Raji (cell line): ENCODE measurements around the gene FBXO24.
A peak's percentile ranks its signal among the peaks of the same experiment; 100 is the strongest.

ENCODE experiments used
- POLR2A ChIP-seq: IDR thresholded peaks from 2 replicates; pipeline ENCODE4 v1.6.1; 2011; ENCODE audit warnings: low read depth, low read length, control low read depth; ENCODE audit not compliant: insufficient read depth

FBXO24 gene

DNA sequence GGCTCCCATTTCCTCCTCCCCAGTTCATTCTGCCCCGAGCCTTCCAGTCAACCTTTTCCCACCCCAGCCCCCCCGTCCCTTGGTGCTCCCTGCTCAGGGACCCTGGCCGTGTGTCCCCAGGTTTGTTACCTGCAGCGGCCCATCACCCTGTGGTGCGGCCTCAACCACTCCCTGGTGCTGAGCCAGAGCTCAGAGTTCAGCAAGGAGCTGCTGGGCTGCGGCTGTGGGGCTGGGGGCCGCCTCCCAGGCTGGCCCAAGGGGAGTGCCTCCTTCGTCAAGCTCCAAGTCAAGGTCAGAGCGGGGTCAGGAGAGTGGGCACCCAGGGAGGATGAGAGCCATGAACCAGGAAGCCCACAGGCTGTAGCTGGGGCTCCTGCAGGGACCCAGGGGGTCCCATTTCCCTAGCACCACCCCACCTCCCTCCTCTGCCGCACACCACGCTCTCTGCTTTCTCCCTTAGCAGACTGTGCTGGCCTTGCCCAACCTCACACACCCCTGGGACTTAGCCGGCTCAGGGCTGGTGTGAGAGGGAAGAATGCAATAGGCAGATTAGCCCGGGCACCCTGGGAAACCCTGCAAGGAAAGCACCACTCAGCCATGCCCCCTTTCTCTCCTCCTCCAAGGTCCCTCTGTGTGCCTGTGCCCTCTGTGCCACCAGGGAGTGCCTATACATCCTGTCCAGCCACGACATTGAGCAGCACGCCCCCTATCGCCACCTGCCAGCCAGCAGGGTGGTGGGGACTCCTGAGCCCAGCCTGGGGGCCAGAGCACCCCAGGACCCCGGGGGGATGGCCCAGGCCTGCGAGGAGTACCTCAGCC lies 14.0 kb downstream of the FBXO24 start:
- TF ChIP-seq POLR2A, result no peak

DNA sequence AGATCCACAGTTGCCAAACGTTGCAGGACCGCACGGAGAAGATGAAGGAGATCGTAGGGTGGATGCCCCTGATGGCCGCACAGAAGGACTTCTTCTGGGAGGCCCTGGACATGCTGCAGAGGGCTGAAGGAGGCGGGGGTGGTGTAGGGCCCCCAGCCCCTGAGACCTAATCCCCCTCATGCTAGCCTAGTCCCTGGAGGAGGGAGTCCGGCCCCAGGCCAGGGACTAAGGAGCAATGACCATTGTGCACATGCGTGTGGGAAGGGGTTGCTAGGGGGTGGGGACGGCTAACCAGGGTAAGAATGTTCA lies 14.6 kb downstream of the FBXO24 start:
- no peak for TF ChIP-seq POLR2A

- TF ChIP-seq POLR2A, result no peak
Measured at GRCh38 chr7:100602889-100603725, 17.0 kb downstream of the FBXO24 start.

- no peak for TF ChIP-seq POLR2A
Measured at GRCh38 chr7:100603726-100604027, 17.5 kb downstream of the FBXO24 start.

DNA sequence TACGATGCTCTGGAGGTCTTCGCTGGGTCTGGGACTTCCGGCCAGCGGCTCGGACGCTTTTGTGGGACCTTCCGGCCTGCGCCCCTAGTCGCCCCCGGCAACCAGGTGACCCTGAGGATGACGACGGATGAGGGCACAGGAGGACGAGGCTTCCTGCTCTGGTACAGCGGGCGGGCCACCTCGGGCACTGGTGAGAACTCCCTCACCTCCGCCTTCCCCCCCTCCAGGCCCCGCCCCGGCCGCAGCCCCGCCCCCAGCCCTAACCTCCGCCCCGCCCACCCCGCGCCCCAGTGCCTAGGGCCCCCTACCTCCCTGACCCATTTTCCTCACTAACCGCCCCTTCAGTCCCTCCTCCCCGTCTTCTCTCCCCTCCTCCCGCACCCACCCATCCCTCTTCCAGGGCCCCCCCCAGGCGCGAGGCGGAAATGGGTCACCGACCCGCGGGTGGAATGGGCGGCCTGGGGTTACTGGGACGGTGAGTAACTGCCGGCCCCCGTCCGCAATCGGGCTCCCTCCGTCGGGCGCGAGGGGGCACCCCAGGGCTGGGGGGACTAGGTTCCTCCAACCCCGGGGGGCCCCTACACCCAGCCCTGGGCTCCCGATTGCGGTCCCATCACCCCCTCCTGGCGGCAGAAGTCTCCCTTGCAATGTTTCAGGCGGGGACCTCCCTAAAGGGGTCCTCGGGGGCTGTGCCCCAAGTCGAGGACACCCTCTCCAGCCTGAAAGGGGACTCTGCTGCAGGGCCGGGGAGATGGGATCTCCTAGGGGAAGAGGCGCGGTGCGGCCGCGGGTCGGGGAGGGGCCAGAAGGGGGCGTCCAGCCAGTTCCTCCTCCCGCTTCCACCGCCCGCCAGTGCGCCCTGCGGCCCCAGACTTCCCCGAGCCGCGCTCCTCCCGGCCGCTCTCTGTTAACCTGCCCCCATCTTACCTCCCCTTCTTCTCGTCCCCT lies 18.2 kb downstream of the FBXO24 start:
- TF ChIP-seq POLR2A, result peak; percentile 58

DNA sequence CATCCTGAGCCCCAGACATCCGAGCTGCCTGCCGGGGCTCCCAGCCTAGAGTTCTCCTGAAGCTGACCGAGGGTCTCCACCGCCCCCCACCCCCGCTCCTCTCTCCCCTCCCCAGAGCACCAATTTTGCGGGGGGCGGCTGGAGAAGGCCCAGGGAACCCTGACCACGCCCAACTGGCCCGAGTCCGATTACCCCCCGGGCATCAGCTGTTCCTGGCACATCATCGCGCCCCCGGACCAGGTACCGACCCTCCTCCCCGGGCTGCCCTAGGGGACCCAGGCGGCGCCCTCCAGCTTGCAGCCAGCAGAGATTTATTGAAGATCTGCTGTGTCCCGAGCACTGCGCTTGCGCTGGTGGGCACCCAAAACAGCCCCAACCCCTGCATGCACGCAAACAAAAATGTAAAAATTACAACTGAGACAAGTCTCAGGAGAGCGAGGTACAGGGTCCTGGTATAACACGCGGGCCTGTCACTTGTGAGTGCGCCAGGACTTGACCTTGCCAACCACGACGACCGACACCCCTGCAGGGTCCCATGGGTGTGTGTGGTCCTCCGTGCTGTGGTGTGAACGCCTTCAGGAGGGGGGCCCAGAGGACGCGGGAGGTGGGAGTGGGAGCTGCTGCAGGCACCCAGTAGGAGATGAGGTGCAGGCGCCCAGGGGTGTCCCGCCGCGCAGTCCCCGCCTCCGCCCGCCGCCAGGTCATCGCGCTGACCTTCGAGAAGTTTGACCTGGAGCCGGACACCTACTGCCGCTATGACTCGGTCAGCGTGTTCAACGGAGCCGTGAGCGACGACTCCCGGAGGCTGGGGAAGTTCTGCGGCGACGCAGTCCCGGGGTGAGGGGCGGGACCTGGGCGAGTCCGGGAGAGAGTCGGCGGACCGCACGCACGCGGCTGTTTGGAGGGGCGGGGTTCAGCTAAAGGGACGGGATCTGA lies 19.1 kb downstream of the FBXO24 start:
- TF ChIP-seq POLR2A, result no peak

- no peak for TF ChIP-seq POLR2A
Measured at GRCh38 chr7:100606313-100606712, 20.2 kb downstream of the FBXO24 start.

GRCh38 chr7:100607111-100607510 lies 21.0 kb downstream of the FBXO24 start:
- TF ChIP-seq POLR2A, result no peak

- TF ChIP-seq POLR2A, result no peak
Measured at GRCh38 chr7:100609958-100610357, 23.8 kb downstream of the FBXO24 start.

GRCh38 chr7:100611983-100612729 lies 26.0 kb downstream of the FBXO24 start, which contains the start of gene MOSPD3:
Gene MOSPD3, plus strand, starts transcription at chr7:100612540. Its CDS starts 252 bp downstream, at chr7:100612792.
- peak; percentile 83 for TF ChIP-seq POLR2A

GRCh38 chr7:100612730-100613390 lies 26.7 kb downstream of the FBXO24 start:
- TF ChIP-seq POLR2A, result no peak

DNA sequence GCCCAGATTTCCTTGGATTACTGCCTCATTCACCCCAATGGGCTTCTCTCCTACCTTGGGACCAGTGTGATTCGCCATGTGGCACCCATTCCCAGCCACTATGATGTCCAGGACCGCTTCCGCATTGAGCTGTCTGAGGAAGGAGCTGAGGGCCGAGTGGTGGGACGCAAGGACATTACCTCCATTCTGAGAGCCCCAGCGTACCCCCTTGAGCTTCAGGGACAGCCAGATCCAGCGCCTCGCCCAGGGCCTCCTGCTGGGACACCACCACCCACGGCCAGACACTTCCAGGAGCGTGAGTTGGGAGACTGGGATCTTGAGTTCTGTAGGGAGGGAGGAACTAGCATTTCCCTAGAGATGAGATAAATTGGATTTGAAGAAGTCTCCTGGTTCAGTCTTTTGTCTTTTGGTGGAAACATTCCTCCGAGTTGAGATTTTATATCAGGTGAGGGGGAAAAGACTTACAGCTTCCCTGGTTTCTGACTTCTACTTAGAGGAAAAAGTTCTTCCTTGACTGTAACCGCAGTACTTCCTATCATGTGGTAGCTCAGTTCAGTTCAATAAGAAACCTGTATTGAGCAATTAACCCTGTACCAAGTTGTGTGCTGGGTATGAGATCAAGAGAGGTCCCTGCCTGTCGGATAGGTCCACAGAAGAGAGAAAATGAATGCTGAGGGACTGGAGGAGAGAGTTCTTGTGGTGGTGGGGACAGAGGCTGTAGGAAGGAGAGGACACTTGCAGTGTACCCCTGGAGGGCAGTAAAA lies 27.5 kb downstream of the FBXO24 start:
- no peak for TF ChIP-seq POLR2A
